HL-60 (cell line): ENCODE results near the gene DUSP7.

Source experiments
- GABPA ChIP-seq: IDR thresholded peaks from 2 replicates; pipeline ENCODE4 v1.6.1; 2012; ENCODE audit warnings: low read depth
- POLR2AphosphoS5 ChIP-seq: IDR thresholded peaks from 2 replicates; pipeline ENCODE4 v1.6.1; 2012; ENCODE audit warnings: low read depth
- REST ChIP-seq: IDR thresholded peaks from 2 replicates; pipeline ENCODE4 v1.6.1; 2012; ENCODE audit warnings: low read depth; ENCODE audit not compliant: insufficient replicate concordance
- SPI1 ChIP-seq: IDR thresholded peaks from 2 replicates; pipeline ENCODE4 v1.6.1; 2012; ENCODE audit warnings: low read depth, mild to moderate bottlenecking, borderline replicate concordance
- TF ChIP-seq, protein P1 (sequence below): IDR thresholded peaks from one replicate; pipeline ENCODE4 v1.5.1; 2011; ENCODE audit warnings: low read length, control low read depth, inconsistent platforms; ENCODE audit not compliant: insufficient read depth

DNA sequence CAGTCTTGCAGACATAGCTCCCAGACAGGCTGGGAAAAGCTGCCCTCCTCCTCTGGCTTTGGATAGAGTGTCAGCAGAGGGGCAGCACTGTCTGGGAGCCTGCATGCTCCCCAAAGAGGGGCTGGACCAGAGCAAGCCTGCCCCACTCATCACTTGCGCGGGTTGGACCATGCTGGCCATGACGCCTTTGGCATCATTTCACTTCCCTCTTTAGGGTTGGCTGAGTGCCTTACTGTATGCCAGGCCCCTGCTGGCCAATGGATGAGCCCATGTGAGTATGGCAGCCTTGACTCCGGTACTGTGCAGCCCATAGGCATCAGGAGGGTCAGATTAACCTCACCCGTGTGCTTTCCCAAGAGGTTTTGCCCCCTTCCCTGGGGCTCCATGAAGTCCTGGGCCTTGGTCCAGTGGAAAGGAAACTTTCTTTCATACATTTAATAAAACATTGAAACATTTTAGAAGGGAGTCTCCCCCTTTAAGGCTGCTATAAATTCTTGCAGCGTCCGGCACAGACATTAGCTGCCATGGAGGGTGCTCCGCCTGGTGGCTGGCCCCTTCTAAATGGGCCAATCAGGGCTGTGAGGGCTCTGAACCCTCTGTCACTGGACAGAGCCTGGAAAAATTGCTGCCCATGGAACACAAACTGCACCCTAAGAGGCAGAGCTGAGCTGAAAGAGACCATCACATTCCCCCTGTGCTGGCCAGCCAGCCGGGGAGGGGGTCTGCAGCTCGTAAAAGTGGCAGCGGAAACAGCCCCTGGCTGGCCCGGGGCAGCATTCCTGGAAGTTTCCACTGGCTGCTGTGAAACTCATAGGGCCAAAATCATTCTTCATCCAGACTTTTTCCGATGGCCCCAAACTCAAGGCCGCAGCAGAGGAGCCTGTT lies 20.8 kb upstream of the DUSP7 start:
- TF ChIP-seq, protein P1, sequence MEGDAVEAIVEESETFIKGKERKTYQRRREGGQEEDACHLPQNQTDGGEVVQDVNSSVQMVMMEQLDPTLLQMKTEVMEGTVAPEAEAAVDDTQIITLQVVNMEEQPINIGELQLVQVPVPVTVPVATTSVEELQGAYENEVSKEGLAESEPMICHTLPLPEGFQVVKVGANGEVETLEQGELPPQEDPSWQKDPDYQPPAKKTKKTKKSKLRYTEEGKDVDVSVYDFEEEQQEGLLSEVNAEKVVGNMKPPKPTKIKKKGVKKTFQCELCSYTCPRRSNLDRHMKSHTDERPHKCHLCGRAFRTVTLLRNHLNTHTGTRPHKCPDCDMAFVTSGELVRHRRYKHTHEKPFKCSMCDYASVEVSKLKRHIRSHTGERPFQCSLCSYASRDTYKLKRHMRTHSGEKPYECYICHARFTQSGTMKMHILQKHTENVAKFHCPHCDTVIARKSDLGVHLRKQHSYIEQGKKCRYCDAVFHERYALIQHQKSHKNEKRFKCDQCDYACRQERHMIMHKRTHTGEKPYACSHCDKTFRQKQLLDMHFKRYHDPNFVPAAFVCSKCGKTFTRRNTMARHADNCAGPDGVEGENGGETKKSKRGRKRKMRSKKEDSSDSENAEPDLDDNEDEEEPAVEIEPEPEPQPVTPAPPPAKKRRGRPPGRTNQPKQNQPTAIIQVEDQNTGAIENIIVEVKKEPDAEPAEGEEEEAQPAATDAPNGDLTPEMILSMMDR: no peak
- no peak for TF ChIP-seq POLR2AphosphoS5
- no peak for TF ChIP-seq REST
- no peak for TF ChIP-seq GABPA
- TF ChIP-seq SPI1: no peak; the same call in 1 of the 2 replicates
